Prostate gland (tissue), 2 donors: Measurements from ENCODE around the gene TRUB1. TPM values are rescaled to one million over a fixed set of nuclear protein-coding genes. Genes with fewer than 3 reads are reported as not detected.

Source experiments
- DNase-seq: peaks from one replicate; pipeline ENCODE4 v3.0.0-alpha.2; 2019; ENCODE audit warnings: low spot score
- H3K27ac ChIP-seq, 2 donors: fragments of 200-600 bp; sonication (generic); 2 replicates each; pipeline ENCODE4 v1.5.1; 2017 to 2019
- H3K27me3 ChIP-seq: fragments of 200-600 bp; sonication (generic); replicated peaks from 2 replicates; pipeline ENCODE4 v1.5.1; 2019; ENCODE audit not compliant: insufficient read depth
- H3K36me3 ChIP-seq, 2 donors: fragments of 200-600 bp; sonication (generic); 1 replicate in 1 of 2; 2 replicates in 1 of 2; pipeline versions ENCODE4 v1.5.1 to v1.8.1; 2017 to 2019
- H3K4me1 ChIP-seq: fragments of 200-600 bp; sonication (generic); replicated peaks from 2 replicates; pipeline ENCODE4 v1.5.1; 2019
- H3K4me3 ChIP-seq, 2 donors: fragments of 200-600 bp; sonication (generic); 2 replicates each; pipeline ENCODE4 v1.5.1; 2017 to 2019
- H3K9me3 ChIP-seq: fragments of 200-600 bp; sonication (generic); 2 replicates; pipeline ENCODE4 v1.5.1; 2017
- POLR2A ChIP-seq: fragments of 450-650 bp; IDR thresholded peaks from one replicate; pipeline ENCODE4 v1.6.1; 2016; ENCODE audit warnings: antibody characterized with exemption, mild to moderate bottlenecking
- POLR2AphosphoS5 ChIP-seq: sonication (generic); formaldehyde crosslinking; IDR thresholded peaks from one replicate; pipeline ENCODE4 v1.6.1; 2017; ENCODE audit warnings: antibody characterized with exemption
- WGBS: methylation state at CpG from one replicate; pipeline ENCODE4 v1.1.5; 2018; 5-methylcytosine and 5-hydroxymethylcytosine counted together
- intact Hi-C: fragments of 100-400 bp; cut with DNase I; formaldehyde crosslinking; loops from one replicate; pipeline ENCODE4 v1.14.2; 2022
- total RNA-seq, 2 donors: library from RNA; depleted of rRNA; stranded (reverse); fragments of >200 nt; gene quantifications; one replicate each; pipeline ENCODE4 v1.1.0, GENCODE V29; 2016
- TF ChIP-seq, protein P1 (sequence below), 4 experiments: fragments of 200-600 bp in 2 of 4; fragments of 450-650 bp in 2 of 4; sonication (generic) in 2 of 4; IDR thresholded peaks; 1 replicate in 3 of 4; 2 replicates in 1 of 4; pipeline ENCODE4 v1.5.1; 2016 to 2019; ENCODE audit warnings: antibody characterized with exemption in 4 of 4, mild to moderate bottlenecking in 2 of 4, moderate library complexity in 2 of 4

Gene TRUB1
- total RNA-seq, 2 donors from 2014 or later: 24.7 to 29.1 TPM

DNA sequence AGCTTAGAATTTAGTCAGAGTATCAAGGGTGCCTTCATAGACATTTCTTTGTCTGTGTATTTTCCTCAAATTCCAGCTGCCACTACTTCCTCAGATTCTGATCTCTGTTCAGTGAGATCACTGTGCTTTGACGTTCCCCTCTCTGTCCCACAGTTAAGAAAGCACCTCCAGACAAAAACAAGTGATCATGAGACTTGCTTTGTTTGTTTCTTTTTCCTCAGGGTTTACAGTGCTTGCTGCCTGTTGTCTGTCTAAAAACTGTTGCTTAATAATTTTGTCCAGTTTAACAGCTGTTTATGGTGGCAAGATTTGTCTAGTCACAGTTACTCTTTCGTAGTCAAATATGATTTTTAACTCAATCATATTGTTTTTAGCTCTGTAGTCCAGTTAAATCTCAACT lies 29.1 kb downstream of the TRUB1 start:
- Histone ChIP-seq H3K4me3 (no peak overlapping the region), H3K27me3 (no peaks in the 10 kb centered on the region), H3K9me3 (no peaks in the 10 kb centered on the region), H3K27ac (no peak overlapping the region), H3K4me1 (no peaks in the 10 kb centered on the region), H3K36me3 (no peaks in the 10 kb centered on the region)
- 48% methylated on average over 2 of the region's 2 CpGs for WGBS
- no peak for TF ChIP-seq POLR2A
- no peak for TF ChIP-seq POLR2AphosphoS5
- TF ChIP-seq, protein P1, sequence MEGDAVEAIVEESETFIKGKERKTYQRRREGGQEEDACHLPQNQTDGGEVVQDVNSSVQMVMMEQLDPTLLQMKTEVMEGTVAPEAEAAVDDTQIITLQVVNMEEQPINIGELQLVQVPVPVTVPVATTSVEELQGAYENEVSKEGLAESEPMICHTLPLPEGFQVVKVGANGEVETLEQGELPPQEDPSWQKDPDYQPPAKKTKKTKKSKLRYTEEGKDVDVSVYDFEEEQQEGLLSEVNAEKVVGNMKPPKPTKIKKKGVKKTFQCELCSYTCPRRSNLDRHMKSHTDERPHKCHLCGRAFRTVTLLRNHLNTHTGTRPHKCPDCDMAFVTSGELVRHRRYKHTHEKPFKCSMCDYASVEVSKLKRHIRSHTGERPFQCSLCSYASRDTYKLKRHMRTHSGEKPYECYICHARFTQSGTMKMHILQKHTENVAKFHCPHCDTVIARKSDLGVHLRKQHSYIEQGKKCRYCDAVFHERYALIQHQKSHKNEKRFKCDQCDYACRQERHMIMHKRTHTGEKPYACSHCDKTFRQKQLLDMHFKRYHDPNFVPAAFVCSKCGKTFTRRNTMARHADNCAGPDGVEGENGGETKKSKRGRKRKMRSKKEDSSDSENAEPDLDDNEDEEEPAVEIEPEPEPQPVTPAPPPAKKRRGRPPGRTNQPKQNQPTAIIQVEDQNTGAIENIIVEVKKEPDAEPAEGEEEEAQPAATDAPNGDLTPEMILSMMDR (IDR thresholded peaks at IDR 0.05): no peak
- intact Hi-C loops: no loop called here
- DNase-seq: no peak

DNA sequence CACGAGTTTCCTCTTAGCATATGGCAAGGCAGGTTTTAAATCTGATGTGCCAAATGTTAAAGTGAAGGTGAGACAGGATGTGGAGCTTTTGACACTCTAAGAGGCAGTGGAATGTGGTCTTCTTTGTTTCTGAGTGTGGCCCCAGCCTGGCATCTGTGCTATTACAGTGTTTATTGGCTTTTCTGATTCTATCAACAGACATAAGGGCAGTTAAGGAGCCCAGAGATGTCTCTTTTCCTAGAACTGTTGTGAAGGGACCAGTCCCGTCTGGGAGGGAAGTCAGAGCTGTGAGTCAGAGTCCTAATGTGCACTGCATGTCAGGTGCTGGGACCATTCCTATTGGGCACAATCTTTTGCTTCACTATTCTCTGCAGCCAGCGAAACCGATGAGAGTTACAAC lies 32.5 kb downstream of the TRUB1 start:
- no peak for DNase-seq
- TF ChIP-seq, protein P1 (IDR thresholded peaks at IDR 0.05): no peak
- TF ChIP-seq POLR2AphosphoS5 (no peak), POLR2A (no peak)
- intact Hi-C loops: loop anchor here (10.0 kb wide), 1 partner anchor 124 kb away; the partner anchor contains the start of gene ATRNL1
- H3K36me3 ChIP-seq: no peaks in the 10 kb centered on the region
- H3K4me1 ChIP-seq: no peaks in the 10 kb centered on the region
- WGBS: 67% methylated on average over 4 of the region's 4 CpGs
- H3K4me3 ChIP-seq: no peak overlapping the region
- no peaks in the 10 kb centered on the region for H3K27me3 ChIP-seq
- H3K27ac ChIP-seq: no peak overlapping the region
- no peaks in the 10 kb centered on the region for H3K9me3 ChIP-seq

DNA sequence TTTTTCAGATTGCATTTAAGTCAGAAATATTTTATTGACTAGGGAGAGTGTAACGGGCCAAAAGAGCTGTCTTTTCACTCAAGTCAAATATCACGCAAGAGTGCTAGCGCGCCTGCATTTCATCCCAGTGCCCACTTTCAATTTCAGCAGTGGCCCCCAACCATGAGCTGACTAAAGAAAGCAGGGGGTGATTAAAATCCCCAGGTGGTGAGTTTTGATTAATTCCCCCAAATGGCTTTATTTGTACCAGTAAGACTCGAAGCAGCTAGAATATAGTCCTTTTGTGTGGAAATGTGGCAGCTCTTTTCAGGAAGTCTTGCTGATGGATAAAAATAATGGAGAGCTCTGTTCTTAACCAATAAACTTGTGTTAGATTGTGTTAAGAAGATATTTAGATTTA lies 35.3 kb downstream of the TRUB1 start:
- Histone ChIP-seq H3K9me3 (no peaks in the 10 kb centered on the region), H3K27me3 (no peaks in the 10 kb centered on the region), H3K36me3 (no peaks in the 10 kb centered on the region), H3K4me1 (no peaks in the 10 kb centered on the region), H3K4me3 (no peak overlapping the region), H3K27ac (no peak overlapping the region)
- intact Hi-C loops: loop anchor here (10.0 kb wide), 1 partner anchor 121 kb away; the partner anchor contains the start of gene ATRNL1
- no peak for DNase-seq
- WGBS: 55% methylated on average over 5 of the region's 5 CpGs
- TF ChIP-seq POLR2AphosphoS5: no peak
- TF ChIP-seq, protein P1 (IDR thresholded peaks at IDR 0.05): no peak
- no peak for TF ChIP-seq POLR2A

DNA sequence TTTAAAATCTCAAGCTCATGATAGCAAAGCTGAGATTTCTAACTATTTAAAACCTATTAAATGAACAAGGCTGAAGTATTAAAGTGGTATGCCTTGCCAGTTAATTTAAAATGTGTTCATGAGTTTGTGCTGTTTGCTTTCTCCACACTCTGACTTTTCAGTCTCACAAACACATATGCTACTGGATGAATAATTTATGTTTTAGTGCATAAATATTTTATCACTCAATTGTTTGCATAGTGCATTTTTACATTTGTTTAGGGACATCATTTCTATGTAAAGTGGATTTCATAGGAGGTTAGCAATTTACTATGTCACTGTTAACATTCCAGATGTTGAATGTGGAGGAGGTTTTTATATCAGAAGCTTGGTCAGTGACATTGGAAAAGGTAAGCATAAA lies 36.0 kb downstream of the TRUB1 start:
- H3K27ac ChIP-seq: no peak overlapping the region
- no peak for DNase-seq
- intact Hi-C loops: loop anchor here (10.0 kb wide), 1 partner anchor 121 kb away; the partner anchor contains the start of gene ATRNL1

DNA sequence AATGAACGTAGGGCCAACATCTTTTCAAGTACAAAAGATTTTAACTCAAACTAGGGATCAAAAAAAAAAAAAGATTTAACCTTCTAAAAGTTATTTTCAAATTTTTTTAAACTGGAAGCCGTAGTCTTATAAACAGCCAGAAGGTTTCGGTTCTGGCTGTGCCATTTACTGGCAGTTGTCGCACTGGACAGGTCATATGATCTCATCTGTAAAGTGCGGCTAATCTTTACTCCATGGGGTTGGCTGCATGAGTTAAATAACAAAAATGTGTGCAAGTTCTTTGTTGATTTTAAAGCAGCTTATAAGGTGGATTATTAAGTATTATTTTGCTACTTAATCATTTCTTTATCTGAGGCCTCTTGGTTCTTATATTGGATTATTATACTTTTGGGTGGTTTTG lies 36.6 kb downstream of the TRUB1 start:
- H3K27me3 ChIP-seq: no peaks in the 10 kb centered on the region
- no peaks in the 10 kb centered on the region for H3K4me1 ChIP-seq
- H3K36me3 ChIP-seq: no peaks in the 10 kb centered on the region
- 63% methylated on average over 5 of the region's 5 CpGs for WGBS
- H3K4me3 ChIP-seq: no peak overlapping the region
- no peak overlapping the region for H3K27ac ChIP-seq
- no peaks in the 10 kb centered on the region for H3K9me3 ChIP-seq
- DNase-seq: no peak
- intact Hi-C loops: loop anchor here (10.0 kb wide), 1 partner anchor 120 kb away; the partner anchor contains the start of gene ATRNL1
- TF ChIP-seq POLR2AphosphoS5 (no peak), POLR2A (no peak)
- TF ChIP-seq, protein P1 (IDR thresholded peaks at IDR 0.05): no peak

More for the DNA sequence above, 36.0 kb downstream of the TRUB1 start:
- H3K27me3 ChIP-seq: no peaks in the 10 kb centered on the region
- TF ChIP-seq POLR2A (no peak), POLR2AphosphoS5 (no peak)
- H3K36me3 ChIP-seq: no peaks in the 10 kb centered on the region
- no peaks in the 10 kb centered on the region for H3K4me1 ChIP-seq
- H3K9me3 ChIP-seq: no peaks in the 10 kb centered on the region
- no peak overlapping the region for H3K4me3 ChIP-seq
